Subcutaneous adipose tissue (tissue), 4 donors: ENCODE results near the gene RUFY1. TPM values are rescaled to one million over a fixed set of nuclear protein-coding genes. Genes with fewer than 3 reads are reported as not detected.

Experiments
- total RNA-seq, 4 donors: library from RNA; depleted of rRNA; stranded (reverse); fragments of >200 nt; gene quantifications; one replicate each; pipeline ENCODE4 v1.1.0, GENCODE V29; 2016
- TF ChIP-seq, protein P1 (sequence below): fragments of 450-650 bp; IDR thresholded peaks from one replicate; pipeline ENCODE4 v1.5.1; 2016; ENCODE audit warnings: low read depth, mild to moderate bottlenecking, control low read depth, antibody characterized with exemption, moderate library complexity

RUFY1 gene
- total RNA-seq, 4 donors from 2014 or later, result 42.2 to 63.0 (median 55.8) TPM

DNA sequence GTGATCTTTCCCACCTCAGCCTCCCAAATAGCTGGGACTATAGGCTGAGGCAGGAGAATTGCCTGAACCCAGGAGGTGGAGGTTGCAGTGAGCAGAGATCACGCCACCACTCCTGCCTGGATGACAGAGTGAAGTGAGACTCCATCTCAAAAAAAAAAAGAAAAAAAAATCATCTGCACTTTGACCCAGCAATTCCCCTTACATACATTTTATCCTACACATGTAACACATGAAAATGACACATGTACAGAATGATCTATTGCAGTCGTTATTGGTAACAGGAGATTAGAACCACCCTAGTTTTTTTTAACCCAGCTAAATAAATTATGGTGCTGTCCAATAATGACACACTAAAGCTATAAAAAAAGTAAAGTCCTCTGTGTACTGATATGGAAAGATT lies 14.2 kb downstream of the RUFY1 start:
- TF ChIP-seq, protein P1, sequence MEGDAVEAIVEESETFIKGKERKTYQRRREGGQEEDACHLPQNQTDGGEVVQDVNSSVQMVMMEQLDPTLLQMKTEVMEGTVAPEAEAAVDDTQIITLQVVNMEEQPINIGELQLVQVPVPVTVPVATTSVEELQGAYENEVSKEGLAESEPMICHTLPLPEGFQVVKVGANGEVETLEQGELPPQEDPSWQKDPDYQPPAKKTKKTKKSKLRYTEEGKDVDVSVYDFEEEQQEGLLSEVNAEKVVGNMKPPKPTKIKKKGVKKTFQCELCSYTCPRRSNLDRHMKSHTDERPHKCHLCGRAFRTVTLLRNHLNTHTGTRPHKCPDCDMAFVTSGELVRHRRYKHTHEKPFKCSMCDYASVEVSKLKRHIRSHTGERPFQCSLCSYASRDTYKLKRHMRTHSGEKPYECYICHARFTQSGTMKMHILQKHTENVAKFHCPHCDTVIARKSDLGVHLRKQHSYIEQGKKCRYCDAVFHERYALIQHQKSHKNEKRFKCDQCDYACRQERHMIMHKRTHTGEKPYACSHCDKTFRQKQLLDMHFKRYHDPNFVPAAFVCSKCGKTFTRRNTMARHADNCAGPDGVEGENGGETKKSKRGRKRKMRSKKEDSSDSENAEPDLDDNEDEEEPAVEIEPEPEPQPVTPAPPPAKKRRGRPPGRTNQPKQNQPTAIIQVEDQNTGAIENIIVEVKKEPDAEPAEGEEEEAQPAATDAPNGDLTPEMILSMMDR, result no peak

GRCh38 chr5:179568721-179569120 lies 18.4 kb downstream of the RUFY1 start:
- TF ChIP-seq, protein P1, result no peak

DNA sequence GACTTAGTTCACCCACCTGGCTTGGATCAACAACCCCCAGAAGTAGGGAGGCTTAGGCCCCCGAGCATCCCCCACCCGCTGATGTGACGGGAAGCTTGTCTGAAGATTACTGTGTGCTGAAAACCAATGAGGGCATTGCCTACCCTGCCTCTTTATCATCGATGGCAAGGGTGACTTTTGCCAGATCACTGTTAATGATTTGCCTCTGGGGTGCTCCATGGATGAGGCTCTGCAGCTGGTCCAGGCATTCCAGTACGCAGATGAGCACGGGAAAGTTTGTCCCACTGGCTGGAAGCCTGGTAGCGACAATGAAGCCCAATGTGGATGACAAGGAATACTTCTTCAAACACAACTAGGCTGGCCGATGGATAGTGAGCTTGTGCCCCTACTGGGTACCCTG lies 22.0 kb downstream of the RUFY1 start:
- TF ChIP-seq, protein P1, result no peak

DNA sequence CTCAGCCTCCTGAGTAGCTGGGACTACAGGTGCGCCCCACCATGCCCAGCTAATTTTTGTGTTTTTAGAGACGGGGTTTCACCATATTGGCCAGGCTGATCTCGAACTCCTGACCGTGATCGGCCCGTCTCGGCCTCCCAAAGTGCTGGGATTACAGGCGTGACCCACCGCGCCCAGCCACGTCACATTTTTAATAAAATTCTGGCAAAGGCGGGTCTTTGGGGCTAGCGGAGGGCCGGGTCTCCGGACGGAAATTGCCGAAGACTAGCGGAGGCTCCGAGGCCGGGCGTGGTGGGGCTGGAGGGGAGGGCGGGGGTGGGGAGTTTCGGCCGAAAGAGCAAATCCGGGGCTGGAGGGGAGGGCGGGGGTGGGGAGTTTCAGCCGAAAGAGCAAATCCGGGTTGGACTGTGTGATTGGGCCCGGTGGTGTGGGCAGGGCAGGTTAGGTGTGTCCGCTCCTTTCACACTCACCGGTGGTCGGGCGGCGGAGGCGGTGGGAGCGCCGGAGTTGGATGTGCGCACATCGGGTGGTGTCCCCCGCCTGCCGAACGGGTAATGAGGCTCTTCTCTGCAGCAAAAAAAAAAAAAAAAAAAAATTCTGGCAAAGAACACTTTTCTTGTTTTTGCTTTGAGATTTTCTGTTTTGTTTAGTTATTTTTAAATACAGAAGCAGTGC lies 27.1 kb downstream of the RUFY1 start:
- TF ChIP-seq, protein P1, result no peak

GRCh38 chr5:179585941-179586401 lies 35.6 kb downstream of the RUFY1 start:
- TF ChIP-seq, protein P1, result no peak

DNA sequence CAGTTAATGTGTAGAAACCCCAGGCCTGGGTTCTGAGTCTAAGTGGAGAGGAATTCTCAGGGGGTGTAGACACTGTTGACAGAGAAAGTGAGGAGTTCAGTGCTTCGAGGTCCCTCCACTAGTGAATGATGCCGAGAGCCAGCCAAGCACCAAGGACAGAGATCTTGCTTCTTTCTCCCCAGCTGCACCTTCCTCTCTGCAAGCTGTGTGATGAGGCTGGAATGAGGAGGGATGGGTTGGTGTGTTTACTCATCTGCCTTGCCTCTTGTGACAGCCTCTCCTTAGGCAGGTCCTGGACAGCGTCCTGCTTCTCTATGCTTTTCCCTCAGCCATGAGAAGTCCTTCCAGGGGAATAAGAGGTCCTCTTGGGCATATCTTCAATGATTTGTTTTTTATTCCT lies 37.8 kb downstream of the RUFY1 start:
- TF ChIP-seq, protein P1, result no peak

DNA sequence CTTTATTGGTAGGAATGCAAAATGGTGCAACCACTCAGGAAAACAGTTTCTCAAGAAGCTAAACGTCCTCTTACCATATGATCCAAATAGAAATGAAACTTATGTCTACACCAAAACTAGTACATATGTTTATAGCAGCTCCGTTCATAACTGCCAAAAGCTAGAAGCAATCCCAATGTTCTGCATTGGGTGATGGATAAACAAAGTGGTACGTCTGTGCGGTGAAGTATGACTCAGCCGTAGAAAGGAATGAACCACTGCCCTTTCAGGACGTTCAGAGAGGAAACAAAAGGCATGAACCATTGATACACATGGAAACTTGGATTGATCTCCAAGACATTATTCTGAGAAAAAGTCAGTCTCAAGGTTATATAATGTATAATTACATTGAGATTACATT lies 45.6 kb downstream of the RUFY1 start:
- TF ChIP-seq, protein P1, result no peak
